B cell (primary cell): ENCODE measurements around the gene CSTF3. TPM values are rescaled to one million over a fixed set of nuclear protein-coding genes. Genes with fewer than 3 reads are reported as not detected.
A peak's percentile ranks its signal among the peaks of the same experiment; 100 is the strongest.

Experiments
- ATAC-seq: fragments of 200-7000 bp; cut with Tn5 transposase; one replicate; pipeline ENCODE4 v1.10.0; 2021; ENCODE audit warnings: low read depth, mild to moderate bottlenecking, moderate number of reproducible peaks, moderate library complexity
- CTCF ChIA-PET: fragments of 350-600 bp; sonication (Branson Sonifier 250); formaldehyde crosslinking; loops from one replicate; lab custom pipeline; 2021; ENCODE audit warnings: antibody characterized with exemption, inconsistent platforms; lab: Charles Lee
- POLR2A ChIA-PET: fragments of 350-600 bp; sonication (Branson Sonifier 250); formaldehyde crosslinking; loops from one replicate; lab custom pipeline; 2021; ENCODE audit warnings: antibody characterized with exemption; lab: Charles Lee
- DNase-seq: peaks from one replicate; pipeline ENCODE4 v3.0.0; 2013
- H2AFZ ChIP-seq: 2 replicates; pipeline ENCODE4 v1.6.1; 2012; ENCODE audit warnings: mild to moderate bottlenecking, low read depth, low read length; ENCODE audit not compliant: insufficient read depth, poor library complexity, severe bottlenecking
- H3K27ac ChIP-seq, 2 donors: 1 replicate in 1 of 2; 2 replicates in 1 of 2; pipeline ENCODE4 v1.5.1; 2012 to 2013; ENCODE audit warnings: low read length in 2 of 2, mild to moderate bottlenecking in 2 of 2, moderate library complexity in 1 of 2
- H3K27me3 ChIP-seq, 4 experiments: fragments of 200-600 bp in 1 of 4; sonication (generic) in 1 of 4; replicated peaks in 1 of 4; 1 replicate in 2 of 4; 2 replicates in 2 of 4; pipeline versions ENCODE4 v1.6.1 to v1.7.0; 2013 to 2016; ENCODE audit warnings: low read length in 3 of 4, mild to moderate bottlenecking in 2 of 4, mixed read lengths in 1 of 4, moderate library complexity in 1 of 4; ENCODE audit not compliant: insufficient read depth in 4 of 4, control insufficient read depth in 3 of 4; ENCODE audit errors: control extremely low read depth in 1 of 4
- H3K36me3 ChIP-seq, 2 experiments: replicated peaks in 1 of 2; 1 replicate in 1 of 2; 2 replicates in 1 of 2; pipeline versions ENCODE4 v1.6.1 to v1.7.1; 2013; ENCODE audit warnings: low read length in 1 of 2; ENCODE audit not compliant: insufficient read depth in 2 of 2, control insufficient read depth in 1 of 2; ENCODE audit errors: control extremely low read depth in 1 of 2, extremely low read depth in 1 of 2
- H3K4me1 ChIP-seq, 2 donors: fragments of 200-600 bp in 1 of 2; sonication (generic) in 1 of 2; 1 replicate in 1 of 2; 2 replicates in 1 of 2; pipeline versions ENCODE4 v1.5.1 to v1.6.1; 2013 to 2017; ENCODE audit warnings: low read length in 2 of 2; ENCODE audit not compliant: control insufficient read depth in 2 of 2, insufficient read depth in 2 of 2
- H3K4me2 ChIP-seq: replicated peaks from 2 replicates; pipeline ENCODE3; 2012; ENCODE audit warnings: mild to moderate bottlenecking, low read depth, low read length; ENCODE audit not compliant: poor library complexity, severe bottlenecking
- H3K4me3 ChIP-seq, 5 experiments: fragments of 200-600 bp in 1 of 5; sonication (generic) in 1 of 5; 1 replicate in 3 of 5; 2 replicates in 2 of 5; pipeline versions ENCODE4 v1.5.1 to v1.7.0; 2011 to 2016; ENCODE audit warnings: low read length in 4 of 5, mild to moderate bottlenecking in 4 of 5, low read depth in 2 of 5, control low read depth in 1 of 5, moderate library complexity in 1 of 5; ENCODE audit not compliant: insufficient read depth in 1 of 5; ENCODE audit errors: control extremely low read depth in 1 of 5, extremely low read depth in 1 of 5
- H3K79me2 ChIP-seq: fragments of 200-600 bp; sonication (generic); one replicate; pipeline ENCODE4 v1.6.0; 2016; ENCODE audit warnings: low read length; ENCODE audit not compliant: control insufficient read depth, insufficient read depth
- H3K9ac ChIP-seq: fragments of 200-600 bp; sonication (generic); 2 replicates; pipeline ENCODE4 v1.6.1; 2017; ENCODE audit warnings: mild to moderate bottlenecking, low read length, moderate library complexity
- H3K9me3 ChIP-seq, 3 donors: one replicate each; pipeline versions ENCODE4 v1.6.1 to v1.7.1; 2013; ENCODE audit warnings: low read length in 2 of 3; ENCODE audit not compliant: control insufficient read depth in 2 of 3, insufficient read depth in 1 of 3; ENCODE audit errors: control extremely low read depth in 1 of 3
- H4K20me1 ChIP-seq: 2 replicates; pipeline ENCODE4 v1.6.0; 2012; ENCODE audit warnings: mild to moderate bottlenecking, low read length; ENCODE audit not compliant: insufficient read depth, control insufficient read depth, poor library complexity, severe bottlenecking
- H3K27ac Mint-ChIP-seq: one replicate; pipeline ENCODE4 v1.8.0; 2021; ENCODE audit warnings: mixed read lengths
- H3K27me3 Mint-ChIP-seq: one replicate; pipeline ENCODE4 v1.8.0; 2021; ENCODE audit warnings: mixed read lengths
- H3K4me1 Mint-ChIP-seq: one replicate; pipeline ENCODE4 v1.8.0; 2021; ENCODE audit warnings: mixed read lengths
- H3K4me3 Mint-ChIP-seq: one replicate; pipeline ENCODE4 v1.8.0; 2021; ENCODE audit warnings: mixed read lengths
- H3K9me3 Mint-ChIP-seq: one replicate; pipeline ENCODE4 v1.8.0; 2022; ENCODE audit warnings: mixed read lengths; ENCODE audit not compliant: insufficient read depth
- CTCF ChIP-seq: fragments of 200-600 bp; IDR thresholded peaks from one replicate; pipeline ENCODE4 v1.8.0; 2022; ENCODE audit warnings: antibody characterized with exemption, mild to moderate bottlenecking
- EZH2 ChIP-seq: IDR thresholded peaks from 2 replicates; pipeline ENCODE4 v1.6.1; 2012; ENCODE audit warnings: borderline replicate concordance, low read depth, mild to moderate bottlenecking, moderate library complexity, low read length; ENCODE audit not compliant: insufficient read depth, poor library complexity, severe bottlenecking
- whole genome bisulfite sequencing: methylation state at CpG from one replicate; pipeline ENCODE4 v1.1.5; 2013; ENCODE audit warnings: missing lambda C conversion rate; ENCODE audit not compliant: insufficient coverage; 5-methylcytosine and 5-hydroxymethylcytosine counted together
- intact Hi-C: fragments of 100-400 bp; cut with micrococcal nuclease; formaldehyde crosslinking; loops from one replicate; pipeline ENCODE4 v1.10.0; 2022
- polyA plus RNA-seq: library from polyadenylated mRNA; depleted of rRNA; stranded (reverse); fragments of >200 nt; gene quantifications from 2 replicates; pipeline ENCODE4 v1.2.3, GENCODE V29; 2012
- total RNA-seq, 2 donors: library from RNA; stranded (reverse); fragments of 120-200 nt in 1 of 2; gene quantifications; 1 replicate in 1 of 2; 2 replicates in 1 of 2; pipeline versions ENCODE4 v1.2.3 to v1.2.4, GENCODE V29; 2013 to 2022

CSTF3 gene
- total and polyA plus RNA-seq, 2 donors (not counting 1 experiment from before 2014, with no cell fraction given): 14.4 to 42.2 TPM

GRCh38 chr11:33158596-33159275 lies 2.5 kb downstream of the CSTF3 start:
- 95% methylated on average over 3 of the region's 5 CpGs for WGBS
- H3K27ac Mint-ChIP-seq: peak overlapping the region; percentile 37
- no peak overlapping the region for H3K9ac ChIP-seq
- H3K4me3 Mint-ChIP-seq: peak overlapping the region; percentile 76
- peaks cover 88% of the 10 kb centered on the region for H3K79me2 ChIP-seq
- no peaks in the 10 kb centered on the region for H3K9me3 Mint-ChIP-seq
- no peak overlapping the region for H3K4me3 ChIP-seq
- H3K27ac ChIP-seq: no peak overlapping the region
- H3K27me3 ChIP-seq: no peaks in the 10 kb centered on the region
- no peak overlapping the region for H2AFZ ChIP-seq
- ATAC-seq (no peak), DNase-seq (no peak)
- no peaks in the 10 kb centered on the region for H3K27me3 Mint-ChIP-seq
- H3K4me1 Mint-ChIP-seq: peaks cover 61% of the 10 kb centered on the region
- H4K20me1 ChIP-seq: peaks cover 4% of the 10 kb centered on the region
- H3K9me3 ChIP-seq: no peaks in the 10 kb centered on the region
- ChIA-PET CTCF (interaction anchor here (0.7 kb wide), 1 partner anchor 249 kb away, joined by 3 read pairs; no protein-coding TSS in a partner anchor), POLR2A (no interaction called here)
- TF ChIP-seq CTCF: no peak
- TF ChIP-seq EZH2: no peak
- intact Hi-C loops: no loop called here
- no peaks in the 10 kb centered on the region for H3K36me3 ChIP-seq
- H3K4me1 ChIP-seq: peaks cover 25 to 32% of the 10 kb centered on the region in 2 donors
- peak overlapping the region; percentile 12 for H3K4me2 ChIP-seq
